Left colon (tissue), 2 donors: ENCODE measurements around the gene STK24. TPM values are rescaled to one million over a fixed set of nuclear protein-coding genes. Genes with fewer than 3 reads are reported as not detected.
A peak's percentile ranks its signal among the peaks of the same experiment; 100 is the strongest.

ENCODE experiments used
- ATAC-seq: fragments of 200-7000 bp; cut with Tn5 transposase; one replicate; pipeline ENCODE4 v1.9.1; 2020; ENCODE audit warnings: mild to moderate bottlenecking, moderate library complexity
- DNase-seq, 2 donors: peaks; one replicate each; pipeline ENCODE4 v3.0.0-alpha.2; 2020
- intact Hi-C, 2 donors: fragments of 100-400 bp; cut with DNase I in 1 of 2; cut with micrococcal nuclease in 1 of 2; formaldehyde crosslinking; loops; one replicate each; pipeline versions ENCODE4 v1.11.2 to v1.14.0; 2022; cut with DNase I, micrococcal nuclease
- total RNA-seq, 2 donors: library from RNA; stranded (reverse); fragmentation: NEBNext Ultra II Directional; extraction: Animal tissue kit (Norgen Biotek cat#: 25700); gene quantifications; one replicate each; pipeline ENCODE4 v1.2.1, GENCODE V29; 2021
- donor health status: DM: no; HTN: no; CAD: no.
- donor health status: DM: yes; HTN: yes; CAD: no.

Gene STK24
- total RNA-seq, 2 donors from 2014 or later, result 204 to 205 TPM

- no peak for DNase-seq
- intact Hi-C loops, result no loop called here
- ATAC-seq, result no peak
Measured at GRCh38 chr13:98564204-98564603, 12.7 kb downstream of the STK24 start.

GRCh38 chr13:98563071-98563470 lies 13.8 kb downstream of the STK24 start:
- no peak for ATAC-seq
- intact Hi-C loops, result no loop called here
- DNase-seq, result peak in 1 of 2 donors; percentile 25

GRCh38 chr13:98559169-98559568 lies 17.7 kb downstream of the STK24 start:
- intact Hi-C loops, result no loop called here
- DNase-seq, result no peak

GRCh38 chr13:98557937-98558792 lies 18.7 kb downstream of the STK24 start:
- ATAC-seq (peak; percentile 57), DNase-seq (no peak)
- intact Hi-C loops, result no loop called here

More at GRCh38 chr13:98559169-98559568, 17.7 kb downstream of the STK24 start:
- no peak for ATAC-seq

- intact Hi-C loops, result no loop called here
- ATAC-seq (peak; percentile 69), DNase-seq (no peak)
Measured at GRCh38 chr13:98556968-98557631, 19.8 kb downstream of the STK24 start.

GRCh38 chr13:98556142-98556816 lies 20.6 kb downstream of the STK24 start:
- intact Hi-C loops, result no loop called here
- ATAC-seq (no peak), DNase-seq (no peak)

- intact Hi-C loops, result no loop called here
- DNase-seq (no peak), ATAC-seq (peak; percentile 51)
Measured at GRCh38 chr13:98549728-98550317, 27.1 kb downstream of the STK24 start.

GRCh38 chr13:98549006-98549727 lies 27.7 kb downstream of the STK24 start:
- DNase-seq, result no peak
- peak; percentile 40 for ATAC-seq
- intact Hi-C loops, result no loop called here

GRCh38 chr13:98548230-98548629 lies 28.7 kb downstream of the STK24 start:
- DNase-seq (no peak), ATAC-seq (no peak)
- intact Hi-C loops, result no loop called here

- ATAC-seq (no peak), DNase-seq (no peak)
- intact Hi-C loops, result no loop called here
Measured at GRCh38 chr13:98547455-98547854, 29.5 kb downstream of the STK24 start.

- DNase-seq (no peak), ATAC-seq (no peak)
- intact Hi-C loops, result no loop called here
Measured at GRCh38 chr13:98546402-98546801, 30.5 kb downstream of the STK24 start.

- DNase-seq (no peak), ATAC-seq (peak; percentile 64)
- intact Hi-C loops, result no loop called here
Measured at GRCh38 chr13:98544104-98544710, 32.7 kb downstream of the STK24 start.

GRCh38 chr13:98543378-98544103 lies 33.4 kb downstream of the STK24 start:
- no peak for ATAC-seq
- no peak for DNase-seq
- intact Hi-C loops, result no loop called here

- DNase-seq (no peak), ATAC-seq (no peak)
- intact Hi-C loops, result no loop called here
Measured at GRCh38 chr13:98542568-98543377, 34.1 kb downstream of the STK24 start.

- DNase-seq (no peak), ATAC-seq (peak; percentile 77)
- intact Hi-C loops, result no loop called here
Measured at GRCh38 chr13:98541701-98542203, 35.2 kb downstream of the STK24 start.

GRCh38 chr13:98541191-98541590 lies 35.7 kb downstream of the STK24 start:
- ATAC-seq (no peak), DNase-seq (no peak)
- intact Hi-C loops, result no loop called here

GRCh38 chr13:98540476-98540875 lies 36.4 kb downstream of the STK24 start:
- DNase-seq, result no peak
- intact Hi-C loops, result no loop called here
- no peak for ATAC-seq
